Large intestine (tissue), 3 donors: ENCODE data around the gene CHD6. TPM values are rescaled to one million over a fixed set of nuclear protein-coding genes. Genes with fewer than 3 reads are reported as not detected.

Source experiments
- DNase-seq, 2 donors: peaks; one replicate each; pipeline versions ENCODE4 v3.0.0 to v3.0.0-alpha.2; 2013
- H3K27ac ChIP-seq: one replicate; pipeline ENCODE4 v1.5.1; 2013; ENCODE audit warnings: low read length
- H3K27me3 ChIP-seq: 2 replicates; pipeline ENCODE4 v1.6.1; 2013; ENCODE audit warnings: low read length; ENCODE audit not compliant: control insufficient read depth, insufficient read depth
- H3K36me3 ChIP-seq: 2 replicates; pipeline ENCODE4 v1.6.1; 2013; ENCODE audit warnings: low read length; ENCODE audit not compliant: control insufficient read depth, insufficient read depth
- H3K4me1 ChIP-seq: one replicate; pipeline ENCODE4 v1.6.1; 2013; ENCODE audit warnings: low read length; ENCODE audit not compliant: control insufficient read depth, insufficient read depth
- H3K4me3 ChIP-seq: one replicate; pipeline ENCODE4 v1.5.1; 2013; ENCODE audit warnings: low read length
- H3K9me3 ChIP-seq: one replicate; pipeline ENCODE4 v1.6.1; 2013; ENCODE audit warnings: mild to moderate bottlenecking, low read depth, low read length, moderate library complexity; ENCODE audit not compliant: control insufficient read depth
- WGBS: methylation state at CpG from one replicate; pipeline ENCODE4 v1.1.5; 2013; ENCODE audit warnings: low lambda C conversion rate; ENCODE audit not compliant: insufficient coverage; 5-methylcytosine and 5-hydroxymethylcytosine counted together
- polyA plus RNA-seq: library from polyadenylated mRNA; unstranded; fragments of 120-200 nt; gene quantifications from one replicate; pipeline ENCODE4 v1.2.1, GENCODE V29; 2013

CHD6 gene
- polyA plus RNA-seq, 1 donor, result 24.0 TPM

DNA sequence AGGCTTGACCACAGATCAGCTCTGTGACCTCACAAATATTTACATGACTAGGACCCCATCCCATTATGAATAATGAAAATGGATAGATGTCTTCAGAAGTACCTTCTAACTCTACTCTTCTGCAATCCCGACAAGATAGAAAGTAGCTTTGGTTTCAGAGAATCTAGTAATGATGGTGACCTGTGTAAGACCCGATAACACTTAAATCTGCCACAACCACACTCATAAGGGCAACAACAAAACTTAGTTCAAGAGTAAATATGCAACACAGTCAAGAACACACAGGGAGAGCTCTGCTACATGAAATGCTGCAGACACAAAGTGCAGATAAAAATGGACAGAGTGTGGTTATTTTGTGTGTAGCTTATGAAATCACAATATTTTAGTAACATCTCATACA is 9.6 kb downstream of the CHD6 start:
- H3K36me3 ChIP-seq, result no peaks in the 10 kb centered on the region
- DNase-seq, result no peak
- no peak overlapping the region for H3K27ac ChIP-seq
- H3K4me1 ChIP-seq, result no peaks in the 10 kb centered on the region
- WGBS, result no CpG with 5 or more reads among the region's 2 CpGs
- no peaks in the 10 kb centered on the region for H3K9me3 ChIP-seq
- H3K4me3 ChIP-seq, result no peak overlapping the region
- no peaks in the 10 kb centered on the region for H3K27me3 ChIP-seq

DNA sequence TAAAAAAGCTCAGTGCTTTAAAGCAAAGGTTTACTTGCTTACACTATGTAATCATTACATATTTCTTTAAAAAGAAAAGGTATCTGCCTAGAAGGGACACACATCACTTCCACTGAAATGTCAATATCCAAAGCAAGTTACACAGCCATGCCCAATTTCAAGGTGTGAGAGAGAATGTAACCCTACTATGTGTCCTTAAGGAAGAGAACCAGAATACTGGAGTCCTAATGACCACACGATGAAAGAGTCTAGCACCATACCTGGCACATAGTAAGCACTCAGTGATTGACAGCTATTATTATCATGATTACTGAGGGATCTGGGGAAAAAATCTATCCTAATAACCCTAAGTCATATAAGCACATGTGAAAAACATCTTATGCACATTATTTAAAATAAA is 10.4 kb downstream of the CHD6 start:
- no peak for DNase-seq
- Histone ChIP-seq H3K36me3 (no peaks in the 10 kb centered on the region), H3K9me3 (no peaks in the 10 kb centered on the region), H3K27ac (no peak overlapping the region), H3K4me1 (no peaks in the 10 kb centered on the region), H3K27me3 (no peaks in the 10 kb centered on the region), H3K4me3 (no peak overlapping the region)
- WGBS, result no CpG with 5 or more reads among the region's 1 CpG

DNA sequence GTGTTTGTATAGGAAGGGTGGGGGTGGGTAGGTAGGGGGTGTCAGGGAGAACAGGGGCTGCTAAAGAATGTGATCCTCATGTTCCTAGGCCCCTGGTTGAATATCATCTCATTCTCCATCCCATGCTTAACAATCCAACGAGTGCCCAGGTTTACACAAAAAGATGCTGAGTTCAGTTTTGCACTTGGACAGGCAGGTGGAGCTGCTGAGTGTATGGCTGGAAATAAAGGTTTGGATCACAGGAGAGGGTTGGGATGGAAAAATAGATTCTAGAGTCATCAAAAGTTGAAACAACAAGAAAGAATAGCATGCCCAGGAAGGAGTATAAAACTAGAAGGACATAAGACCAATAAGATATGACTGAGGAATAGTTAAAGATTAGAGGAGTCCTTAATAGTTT is 14.2 kb downstream of the CHD6 start:
- Histone ChIP-seq H3K36me3 (no peaks in the 10 kb centered on the region), H3K4me3 (no peak overlapping the region), H3K27ac (no peak overlapping the region), H3K27me3 (no peaks in the 10 kb centered on the region), H3K4me1 (no peaks in the 10 kb centered on the region), H3K9me3 (peaks cover 19% of the 10 kb centered on the region)
- DNase-seq, result no peak
- no CpG with 5 or more reads among the region's 1 CpG for WGBS

DNA sequence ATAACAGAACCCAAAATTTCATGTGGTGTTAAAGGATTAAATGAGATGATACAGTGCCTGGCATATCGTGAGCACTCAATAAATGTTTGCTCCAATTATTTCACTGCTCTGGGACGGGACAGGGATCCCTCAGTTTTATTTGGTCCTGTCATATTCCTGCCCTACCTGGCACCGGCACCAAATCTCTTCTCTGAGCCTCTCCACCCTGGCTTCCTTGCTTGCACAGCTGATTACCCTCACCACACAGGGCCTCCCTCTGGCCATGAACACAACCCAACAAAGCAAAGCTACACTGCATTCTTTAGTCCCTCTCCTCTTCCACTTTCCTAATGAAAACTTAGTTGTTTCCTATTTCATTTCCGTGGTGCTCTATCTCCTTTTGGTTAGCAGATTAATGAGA is 16.4 kb downstream of the CHD6 start:
- no peak overlapping the region for H3K27ac ChIP-seq
- WGBS, result 96% methylated on average over 4 of the region's 4 CpGs
- peaks cover 23% of the 10 kb centered on the region for H3K9me3 ChIP-seq
- H3K36me3 ChIP-seq, result no peaks in the 10 kb centered on the region
- DNase-seq, result no peak
- H3K27me3 ChIP-seq, result no peaks in the 10 kb centered on the region
- H3K4me1 ChIP-seq, result no peaks in the 10 kb centered on the region
- no peak overlapping the region for H3K4me3 ChIP-seq

DNA sequence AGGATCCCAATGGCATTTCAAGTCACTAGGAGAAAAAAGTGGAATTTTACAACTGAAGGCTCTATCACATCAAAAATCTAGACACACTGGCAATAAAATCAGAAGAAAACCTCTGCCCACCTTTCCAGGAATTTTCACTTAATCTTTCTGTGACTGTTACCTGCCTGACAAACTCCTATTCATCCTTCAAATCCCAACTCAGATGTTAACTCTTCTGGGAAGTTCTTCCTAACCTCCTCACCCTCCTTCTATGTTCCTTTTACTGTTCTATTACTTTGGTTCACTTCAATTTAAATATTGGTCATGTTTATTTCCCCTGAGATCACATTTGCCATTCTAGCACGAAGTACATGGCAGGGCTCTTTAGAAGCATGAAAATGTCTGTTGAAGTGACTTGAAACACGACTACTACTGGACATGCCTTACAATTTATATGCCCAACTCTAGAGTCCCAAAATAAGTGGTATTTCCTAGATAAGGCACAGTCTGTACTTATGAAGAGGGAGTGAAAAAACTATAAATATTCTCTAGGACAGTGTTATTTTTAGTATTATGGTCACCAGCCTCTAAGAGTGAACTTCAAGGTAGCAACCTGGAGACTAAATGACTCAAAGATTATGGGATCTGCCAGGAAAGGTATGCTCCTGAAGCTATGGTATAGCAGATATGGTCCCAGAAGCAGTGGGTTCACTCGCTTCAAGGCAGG is 17.1 kb downstream of the CHD6 start:
- Histone ChIP-seq H3K4me3 (no peak overlapping the region), H3K9me3 (peaks cover 23% of the 10 kb centered on the region), H3K27ac (no peak overlapping the region), H3K27me3 (no peaks in the 10 kb centered on the region), H3K36me3 (no peaks in the 10 kb centered on the region), H3K4me1 (no peaks in the 10 kb centered on the region)
- DNase-seq, result no peak
- no CpG with 5 or more reads among the region's 3 CpGs for WGBS

DNA sequence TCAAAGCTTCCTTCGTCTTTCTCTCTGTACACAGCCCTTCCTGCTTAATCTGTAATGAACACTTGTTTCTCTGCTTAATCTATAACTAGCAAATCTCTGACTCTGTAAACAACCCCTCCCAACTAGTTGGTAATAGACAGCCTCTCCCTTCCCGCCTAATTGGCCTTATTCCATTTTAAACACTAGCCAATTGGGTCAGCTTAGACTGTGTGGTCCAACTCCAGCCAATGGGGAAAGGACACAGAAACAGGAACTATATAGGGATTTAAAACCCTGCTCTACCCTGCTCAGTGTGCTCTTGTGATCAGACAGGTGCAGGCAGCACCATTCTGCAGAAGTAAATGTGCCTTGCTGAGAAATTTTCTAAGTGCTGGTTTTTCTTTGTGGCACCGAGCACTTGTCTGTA is 18.5 kb downstream of the CHD6 start:
- Histone ChIP-seq H3K27me3 (no peaks in the 10 kb centered on the region), H3K9me3 (peaks cover 30% of the 10 kb centered on the region), H3K27ac (no peak overlapping the region), H3K4me3 (no peak overlapping the region), H3K36me3 (peaks cover 3% of the 10 kb centered on the region), H3K4me1 (no peaks in the 10 kb centered on the region)
- no CpG with 5 or more reads among the region's 3 CpGs for WGBS
- no peak for DNase-seq

DNA sequence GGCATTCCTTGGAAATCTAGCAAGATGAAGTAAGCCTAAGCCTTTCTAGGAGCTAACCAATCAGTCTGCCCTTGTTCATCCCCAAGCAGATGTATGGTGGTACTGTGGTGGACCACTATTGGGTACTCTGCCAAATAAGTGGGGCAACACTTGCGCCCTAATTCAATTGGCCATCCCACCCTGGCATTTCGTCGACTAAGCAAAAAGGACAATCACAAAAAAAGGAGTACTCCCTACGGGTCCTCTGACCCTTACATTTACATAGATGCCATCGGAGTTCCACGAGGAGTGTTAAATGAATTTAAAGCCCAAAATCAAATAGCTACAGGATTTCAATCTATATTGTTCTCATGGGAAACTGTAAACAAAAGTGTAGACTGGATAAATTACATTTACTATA is 19.5 kb downstream of the CHD6 start:
- H3K27ac ChIP-seq, result no peak overlapping the region

DNA sequence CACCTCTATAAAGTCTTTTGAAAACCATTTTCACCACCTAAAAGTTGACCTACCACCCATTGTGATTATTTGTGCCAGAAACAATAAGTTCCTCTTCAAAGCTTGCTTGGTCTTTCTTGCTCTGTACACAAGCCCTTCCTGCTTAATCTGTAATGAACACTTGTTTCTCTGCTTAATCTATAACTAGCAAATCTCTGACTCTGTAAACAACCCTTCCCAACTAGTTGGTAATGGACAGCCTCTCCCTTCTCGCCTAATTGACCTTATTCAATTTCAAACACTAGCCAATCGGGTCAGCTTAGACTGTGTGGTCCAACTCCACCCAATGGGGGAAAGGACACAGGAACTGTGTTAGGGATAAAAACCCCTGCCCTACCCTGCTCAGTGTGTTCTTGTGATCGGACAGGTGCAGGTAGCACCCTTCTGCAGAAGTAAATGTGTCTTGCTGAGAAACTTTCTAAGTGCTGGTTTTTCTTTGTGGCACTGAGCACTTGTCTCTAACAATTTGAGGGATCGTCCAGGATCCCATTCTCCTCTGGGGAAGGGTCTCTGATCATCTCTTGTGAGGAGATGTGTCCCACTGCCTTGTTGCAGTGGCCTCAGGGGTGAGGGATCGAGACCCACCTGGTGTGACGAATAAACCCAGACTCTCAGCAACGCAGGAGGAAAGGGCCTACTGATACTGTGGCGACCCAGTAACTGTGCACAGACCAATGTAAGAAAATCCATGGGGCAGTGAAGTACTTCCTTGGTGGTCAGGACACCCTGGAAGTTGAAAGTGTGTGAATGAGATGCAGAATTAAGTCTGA is 23.5 kb downstream of the CHD6 start:
- Histone ChIP-seq H3K36me3 (peaks cover 3% of the 10 kb centered on the region), H3K27me3 (no peaks in the 10 kb centered on the region), H3K4me3 (no peak overlapping the region), H3K27ac (no peak overlapping the region), H3K4me1 (no peaks in the 10 kb centered on the region), H3K9me3 (peaks cover 16% of the 10 kb centered on the region)
- no peak for DNase-seq
- whole genome bisulfite sequencing, result no CpG with 5 or more reads among the region's 8 CpGs

More for the DNA sequence above, 19.5 kb downstream of the CHD6 start:
- WGBS, result 89% methylated on average over 3 of the region's 6 CpGs
- H3K27me3 ChIP-seq, result no peaks in the 10 kb centered on the region
- H3K4me1 ChIP-seq, result no peaks in the 10 kb centered on the region
- peaks cover 3% of the 10 kb centered on the region for H3K36me3 ChIP-seq
- no peak for DNase-seq
- H3K9me3 ChIP-seq, result peaks cover 30% of the 10 kb centered on the region
- H3K4me3 ChIP-seq, result no peak overlapping the region

DNA sequence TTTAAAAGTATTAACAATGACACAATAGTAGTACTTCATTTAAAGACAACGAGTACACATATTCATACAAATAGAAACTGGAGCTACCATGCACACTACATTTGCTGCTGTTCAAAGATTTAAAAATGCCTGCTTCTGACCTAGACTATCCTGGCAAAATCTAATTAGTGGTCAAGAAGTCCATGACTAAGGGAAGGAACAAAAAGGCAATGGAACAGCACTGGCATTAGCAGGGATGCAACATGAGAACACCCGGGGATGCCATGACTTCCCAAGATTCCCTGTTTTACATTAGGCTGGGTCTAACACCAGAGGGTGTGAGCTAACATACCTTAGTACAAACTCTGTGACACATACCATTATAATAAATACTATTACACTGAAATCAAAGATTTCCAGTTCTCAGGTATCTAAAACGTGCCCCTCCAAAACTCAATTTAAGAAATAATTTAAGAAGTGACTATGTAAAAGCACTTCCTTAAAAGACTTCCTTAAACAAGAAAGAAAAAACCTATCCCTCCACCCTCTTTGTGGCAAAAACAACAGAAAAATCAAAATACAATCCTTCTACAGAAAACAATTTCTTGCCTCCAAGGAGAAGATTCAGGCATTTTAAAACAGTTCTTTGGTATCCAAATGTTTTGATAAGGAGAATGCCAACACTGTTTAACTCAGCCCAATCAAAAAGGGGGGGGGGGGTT is 25.5 kb downstream of the CHD6 start:
- Histone ChIP-seq H3K36me3 (peaks cover 3% of the 10 kb centered on the region), H3K4me3 (no peak overlapping the region), H3K9me3 (peaks cover 10% of the 10 kb centered on the region), H3K27me3 (no peaks in the 10 kb centered on the region), H3K4me1 (no peaks in the 10 kb centered on the region), H3K27ac (no peak overlapping the region)
- 75% methylated on average over 1 of the region's 3 CpGs for WGBS
- DNase-seq, result no peak

DNA sequence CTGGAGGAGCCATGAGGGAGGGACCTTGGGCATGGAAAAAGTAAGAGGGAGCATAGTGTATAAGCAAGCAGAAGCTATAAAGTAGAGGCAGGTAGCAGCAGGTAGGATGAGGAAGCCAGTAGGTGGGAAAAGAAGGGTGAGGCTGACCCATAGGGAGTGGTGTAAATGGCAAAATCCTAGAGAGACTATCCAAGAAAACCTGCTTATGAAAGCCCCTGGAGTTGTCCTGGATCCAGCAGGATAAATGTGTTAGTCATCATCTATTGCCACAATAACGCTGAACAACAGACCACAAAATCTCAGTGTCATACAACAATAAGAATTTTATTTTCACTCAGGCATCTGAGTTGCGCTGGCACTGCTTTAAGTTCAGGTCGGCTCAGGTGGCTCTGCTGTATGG is 30.2 kb downstream of the CHD6 start:
- peaks cover 4% of the 10 kb centered on the region for H3K36me3 ChIP-seq
- no peak overlapping the region for H3K27ac ChIP-seq
- H3K27me3 ChIP-seq, result no peaks in the 10 kb centered on the region
- WGBS, result 100% methylated on average over 1 of the region's 3 CpGs
- no peak overlapping the region for H3K4me3 ChIP-seq
- DNase-seq, result no peak
- H3K9me3 ChIP-seq, result peaks cover 4% of the 10 kb centered on the region
- no peaks in the 10 kb centered on the region for H3K4me1 ChIP-seq
